Measurements from ENCODE around the gene RAB8B.

The RAB8B gene

DNA sequence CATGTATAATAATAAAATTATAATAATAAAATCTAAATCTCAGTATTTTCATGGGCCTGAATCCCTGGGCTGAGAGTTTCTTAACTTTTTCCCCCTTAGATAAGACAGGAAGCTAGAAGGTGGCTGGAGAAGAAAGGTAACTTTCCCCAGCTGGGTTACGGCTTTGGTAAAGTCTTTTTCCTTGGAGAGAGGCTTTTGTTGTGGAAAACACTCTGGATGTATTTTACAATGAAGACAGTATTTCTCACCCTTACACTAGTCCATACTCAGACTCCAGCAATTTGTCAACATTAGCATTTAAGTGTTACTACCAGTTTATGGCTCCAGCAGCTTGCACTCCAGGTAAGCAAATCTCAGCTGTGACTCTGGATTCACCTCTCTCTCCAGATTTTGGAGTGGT, 122.9 kb downstream of the RAB8B start:
- Histone ChIP-seq H2BK12ac (ENCODE audit: low read length) (no peak overlapping the region), H3K9me3 (replicated peaks in 1 of 2; ENCODE audit: control insufficient read depth in 2 of 2, insufficient read depth in 1 of 2, low read depth in 1 of 2, low read length in 2 of 2) (no peaks in the 10 kb centered on the region), H3K4ac (ENCODE audit: low read length) (no peak overlapping the region), H3K36me3 (replicated peaks in 1 of 2; ENCODE audit: control insufficient read depth in 2 of 2, insufficient read depth in 2 of 2, low read length in 2 of 2) (no peaks in the 10 kb centered on the region), H3K4me3 (ENCODE audit: low read length in 2 of 2) (no peak overlapping the region), H4K91ac (ENCODE audit: low read depth, low read length, poor library complexity) (no peak overlapping the region), H2BK15ac (ENCODE audit: low read length) (no peak overlapping the region), H3K4me1 (ENCODE audit: control insufficient read depth in 2 of 2, insufficient read depth in 1 of 2, low read depth in 1 of 2, low read length in 2 of 2) (peaks cover 0 to 9% of the 10 kb centered on the region in 2 donors), H3K27me3 (ENCODE audit: control insufficient read depth in 3 of 3, insufficient read depth in 3 of 3, low read depth in 1 of 3, low read length in 3 of 3) (no peaks in the 10 kb centered on the region), H3K23ac (ENCODE audit: low read depth, low read length, poor library complexity) (no peak overlapping the region), H3K14ac (ENCODE audit: low read length) (no peak overlapping the region), H3K27ac (replicated peaks; ENCODE audit: low read length) (no peak overlapping the region), H4K8ac (ENCODE audit: low read depth, low read length) (no peak overlapping the region), H3K18ac (ENCODE audit: low read length) (no peak overlapping the region), H2BK120ac (ENCODE audit: low read depth, low read length) (no peak overlapping the region), H2AK5ac (ENCODE audit: low read depth, low read length) (no peak overlapping the region), H2BK5ac (ENCODE audit: low read length) (no peak overlapping the region), H3K9ac (ENCODE audit: low read depth, low read length, poor library complexity) (no peak overlapping the region), H3K4me2 (ENCODE audit: insufficient read depth, low read length, poor library complexity, severe bottlenecking) (no peak overlapping the region), H2AFZ (ENCODE audit: low read length) (no peak overlapping the region), H3K79me1 (ENCODE audit: low read depth, low read length) (no peaks in the 10 kb centered on the region)
- no peak for DNase-seq (ENCODE audit: low spot score)
- no CpG with 5 or more reads among the region's 1 CpG for whole genome bisulfite sequencing, 2 donors (ENCODE audit: extremely low coverage in 2 of 2, insufficient read length in 2 of 2, insufficient replicate concordance in 1 of 2)

DNA sequence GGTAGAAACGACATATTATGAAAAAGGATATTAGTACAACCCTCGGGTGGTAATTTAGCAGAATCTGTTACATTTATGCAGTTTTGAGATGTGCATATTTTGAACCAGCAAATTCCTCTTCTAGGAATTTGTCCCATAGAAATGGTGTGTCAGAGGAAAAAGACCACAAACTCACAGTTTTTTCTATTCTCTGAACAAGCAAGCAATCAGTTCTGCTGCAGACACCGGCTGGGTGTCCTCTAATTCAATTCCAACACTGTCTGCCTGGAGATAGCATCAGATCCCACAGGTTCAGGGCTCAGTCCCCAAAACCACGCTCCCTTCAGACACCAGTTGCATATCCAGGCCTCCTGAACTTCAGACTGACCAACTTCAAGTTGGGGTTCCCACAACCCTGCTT, 124.4 kb downstream of the RAB8B start:
- no CpG with 5 or more reads among the region's 4 CpGs for WGBS, 2 donors (ENCODE audit: extremely low coverage in 2 of 2, insufficient read length in 2 of 2, insufficient replicate concordance in 1 of 2)
- Histone ChIP-seq H2BK5ac (ENCODE audit: low read length) (no peak overlapping the region), H3K4me3 (ENCODE audit: low read length in 2 of 2) (no peak overlapping the region)

DNA sequence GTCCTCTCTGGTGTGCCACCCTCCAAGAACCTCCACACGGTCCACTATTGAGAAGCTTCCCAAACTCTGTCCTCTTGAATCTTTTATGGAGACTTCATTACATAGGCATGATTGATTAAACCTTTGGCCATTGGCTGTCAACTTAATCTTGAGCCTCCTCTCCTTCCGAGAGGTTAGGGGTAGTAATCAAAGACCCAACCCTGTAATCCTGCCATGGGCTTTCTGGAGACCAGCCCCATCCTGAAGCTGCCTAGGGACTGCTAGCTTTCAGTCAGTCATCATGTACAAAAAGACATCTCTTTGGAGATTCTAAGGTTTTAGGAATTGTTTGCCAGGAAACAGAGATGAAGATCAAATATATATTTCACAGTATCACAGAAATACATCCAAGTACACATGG, 125.0 kb downstream of the RAB8B start:
- Histone ChIP-seq H3K4me1 (ENCODE audit: control insufficient read depth in 2 of 2, insufficient read depth in 1 of 2, low read depth in 1 of 2, low read length in 2 of 2) (peaks cover 0 to 6% of the 10 kb centered on the region in 2 donors), H3K14ac (ENCODE audit: low read length) (no peak overlapping the region), H3K9ac (ENCODE audit: low read depth, low read length, poor library complexity) (no peak overlapping the region), H2AFZ (ENCODE audit: low read length) (peak overlapping the region; percentile 27), H4K8ac (ENCODE audit: low read depth, low read length) (no peak overlapping the region), H3K27me3 (ENCODE audit: control insufficient read depth in 3 of 3, insufficient read depth in 3 of 3, low read depth in 1 of 3, low read length in 3 of 3) (no peaks in the 10 kb centered on the region), H3K18ac (ENCODE audit: low read length) (no peak overlapping the region), H3K23ac (ENCODE audit: low read depth, low read length, poor library complexity) (no peak overlapping the region), H3K4me3 (ENCODE audit: low read length in 2 of 2) (no peak overlapping the region), H3K79me1 (ENCODE audit: low read depth, low read length) (no peaks in the 10 kb centered on the region), H2BK120ac (ENCODE audit: low read depth, low read length) (no peak overlapping the region), H3K4ac (ENCODE audit: low read length) (no peak overlapping the region), H3K27ac (replicated peaks; ENCODE audit: low read length) (no peak overlapping the region), H3K36me3 (replicated peaks in 1 of 2; ENCODE audit: control insufficient read depth in 2 of 2, insufficient read depth in 2 of 2, low read length in 2 of 2) (no peaks in the 10 kb centered on the region), H3K4me2 (ENCODE audit: insufficient read depth, low read length, poor library complexity, severe bottlenecking) (no peak overlapping the region), H2AK5ac (ENCODE audit: low read depth, low read length) (no peak overlapping the region), H2BK5ac (ENCODE audit: low read length) (no peak overlapping the region), H2BK15ac (ENCODE audit: low read length) (no peak overlapping the region), H4K91ac (ENCODE audit: low read depth, low read length, poor library complexity) (no peak overlapping the region), H3K9me3 (replicated peaks in 1 of 2; ENCODE audit: control insufficient read depth in 2 of 2, insufficient read depth in 1 of 2, low read depth in 1 of 2, low read length in 2 of 2) (no peaks in the 10 kb centered on the region), H2BK12ac (ENCODE audit: low read length) (no peak overlapping the region)
- WGBS, 2 donors (ENCODE audit: extremely low coverage in 2 of 2, insufficient read length in 2 of 2, insufficient replicate concordance in 1 of 2): no CpG with 5 or more reads among the region's 2 CpGs
- no peak for DNase-seq (ENCODE audit: low spot score)

More for the DNA sequence above, 124.4 kb downstream of the RAB8B start:
- Histone ChIP-seq H3K4me1 (ENCODE audit: control insufficient read depth in 2 of 2, insufficient read depth in 1 of 2, low read depth in 1 of 2, low read length in 2 of 2) (peaks cover 0 to 9% of the 10 kb centered on the region in 2 donors), H3K79me1 (ENCODE audit: low read depth, low read length) (no peaks in the 10 kb centered on the region), H3K27me3 (ENCODE audit: control insufficient read depth in 3 of 3, insufficient read depth in 3 of 3, low read depth in 1 of 3, low read length in 3 of 3) (no peaks in the 10 kb centered on the region), H2BK120ac (ENCODE audit: low read depth, low read length) (no peak overlapping the region), H3K18ac (ENCODE audit: low read length) (no peak overlapping the region), H2BK12ac (ENCODE audit: low read length) (no peak overlapping the region), H3K36me3 (replicated peaks in 1 of 2; ENCODE audit: control insufficient read depth in 2 of 2, insufficient read depth in 2 of 2, low read length in 2 of 2) (no peaks in the 10 kb centered on the region), H3K9me3 (replicated peaks in 1 of 2; ENCODE audit: control insufficient read depth in 2 of 2, insufficient read depth in 1 of 2, low read depth in 1 of 2, low read length in 2 of 2) (no peaks in the 10 kb centered on the region), H3K14ac (ENCODE audit: low read length) (no peak overlapping the region), H2AK5ac (ENCODE audit: low read depth, low read length) (no peak overlapping the region), H3K23ac (ENCODE audit: low read depth, low read length, poor library complexity) (no peak overlapping the region), H2BK15ac (ENCODE audit: low read length) (no peak overlapping the region), H4K91ac (ENCODE audit: low read depth, low read length, poor library complexity) (no peak overlapping the region), H2AFZ (ENCODE audit: low read length) (peak overlapping the region; percentile 27), H3K4me2 (ENCODE audit: insufficient read depth, low read length, poor library complexity, severe bottlenecking) (no peak overlapping the region), H4K8ac (ENCODE audit: low read depth, low read length) (no peak overlapping the region), H3K27ac (replicated peaks; ENCODE audit: low read length) (no peak overlapping the region), H3K9ac (ENCODE audit: low read depth, low read length, poor library complexity) (no peak overlapping the region), H3K4ac (ENCODE audit: low read length) (no peak overlapping the region)
- no peak for DNase-seq (ENCODE audit: low spot score)

Data from neuronal stem cell (in vitro differentiated cells).